GF-D8 (cell line): ENCODE data around the gene SCGB1A1.

Experiments used
- DNase-seq: peaks from one replicate; lab custom pipeline; 2025; lab: John Stamatoyannopoulos, UW

Gene SCGB1A1

DNA sequence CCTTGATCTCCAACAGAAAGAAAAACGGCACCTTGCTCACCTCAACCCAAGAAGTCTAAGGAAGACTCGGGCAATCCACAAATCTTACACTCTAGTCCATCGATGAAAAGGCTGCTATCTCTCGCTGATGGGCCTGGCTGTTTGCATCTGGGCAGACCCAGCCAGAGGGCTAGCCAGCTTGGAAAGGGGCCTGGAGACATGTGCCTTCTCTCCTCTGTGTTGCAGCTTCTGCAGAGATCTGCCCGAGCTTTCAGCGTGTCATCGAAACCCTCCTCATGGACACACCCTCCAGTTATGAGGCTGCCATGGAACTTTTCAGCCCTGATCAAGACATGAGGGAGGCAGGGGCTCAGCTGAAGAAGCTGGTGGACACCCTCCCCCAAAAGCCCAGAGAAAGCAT, 3.2 kb downstream of the SCGB1A1 start:
- no peak for DNase-seq

- DNase-seq = no peak
Observed at GRCh38 chr11:62423012-62423411, 4.2 kb downstream of the SCGB1A1 start.

DNA sequence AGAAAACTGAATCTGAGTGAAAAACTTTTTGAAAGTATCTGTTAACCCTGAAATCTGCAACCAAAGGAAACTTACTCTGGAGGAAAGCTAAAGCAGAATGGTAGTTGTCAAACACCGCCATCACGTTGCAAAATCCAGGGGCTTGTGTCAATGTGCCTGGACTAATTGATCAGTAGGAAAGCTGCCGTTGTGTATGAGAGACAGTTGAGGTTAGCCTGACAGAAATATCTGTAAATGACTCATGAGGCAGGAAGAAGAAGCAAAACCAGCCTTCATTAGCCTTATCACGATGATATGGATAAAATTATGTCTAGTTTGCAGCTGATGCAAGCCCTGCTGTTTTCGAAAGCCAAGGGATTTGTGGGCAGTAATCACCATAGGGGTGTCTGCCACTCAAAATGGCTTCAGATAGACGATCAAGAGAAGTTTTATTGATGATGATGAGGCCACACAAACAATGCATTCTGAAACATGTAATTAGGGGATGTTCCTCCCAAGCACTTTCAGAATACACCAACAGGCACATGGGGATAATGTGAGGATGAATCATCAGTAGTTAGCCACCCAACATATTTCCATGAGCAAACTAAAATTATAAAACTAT, 8.9 kb downstream of the SCGB1A1 start:
- DNase-seq = no peak

DNA sequence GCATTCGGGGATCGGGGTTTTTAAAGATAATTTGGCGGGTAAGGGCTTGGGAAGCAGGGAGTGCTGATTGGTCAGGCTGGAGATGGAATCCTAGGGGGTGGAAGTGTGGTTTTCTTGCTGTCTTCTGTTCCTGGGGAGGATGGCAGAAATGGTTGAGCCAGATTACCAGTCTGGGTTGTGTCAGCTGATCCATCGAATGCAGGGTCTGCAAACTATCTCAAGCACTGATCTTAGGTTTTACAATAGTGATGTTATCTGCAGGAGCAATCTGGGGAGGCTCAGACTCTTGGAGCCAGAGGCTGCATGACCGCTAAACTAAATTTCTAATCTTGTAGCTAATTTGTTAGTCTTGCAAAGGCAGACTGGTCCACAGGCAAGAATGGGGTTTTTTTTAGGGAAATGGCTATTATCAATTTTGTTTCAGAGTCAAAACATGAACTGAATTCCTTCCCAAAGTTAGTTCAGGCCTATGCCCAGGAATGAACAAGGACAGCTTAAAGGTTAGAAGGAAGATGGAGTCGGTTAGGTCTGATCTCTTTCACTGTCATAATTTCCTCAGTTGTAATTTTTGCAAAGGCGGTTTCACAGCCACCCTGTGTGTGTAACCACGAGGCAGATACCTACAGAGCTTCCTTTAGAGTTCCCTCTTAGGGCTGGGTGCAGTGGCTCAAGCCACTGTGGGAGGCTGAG, 10.2 kb downstream of the SCGB1A1 start:
- DNase-seq = no peak

DNA sequence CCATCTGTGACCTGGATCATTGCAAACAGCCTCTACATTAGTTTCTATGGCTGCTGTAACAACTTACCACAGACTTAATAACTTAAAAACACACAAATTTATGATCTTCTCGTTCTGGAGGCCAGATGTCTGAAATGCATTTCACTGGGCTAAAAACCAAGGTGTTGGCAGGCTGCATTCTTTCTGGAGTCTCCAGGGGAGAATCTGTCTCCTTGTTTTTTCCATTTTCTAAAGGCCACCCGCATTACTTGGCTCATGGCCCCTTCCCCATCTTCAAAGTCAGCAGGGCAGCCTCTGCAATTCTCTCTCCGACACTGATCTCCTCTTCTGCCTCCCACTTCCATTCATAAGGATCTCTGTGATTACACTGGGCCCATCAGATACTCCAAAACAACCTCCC, 11.6 kb downstream of the SCGB1A1 start:
- DNase-seq = no peak

GRCh38 chr11:62431171-62431901, 12.5 kb downstream of the SCGB1A1 start:
- no peak for DNase-seq

GRCh38 chr11:62432695-62433094, 13.9 kb downstream of the SCGB1A1 start:
- DNase-seq = no peak

- no peak for DNase-seq
Observed at GRCh38 chr11:62433141-62433903, 14.5 kb downstream of the SCGB1A1 start.

DNA sequence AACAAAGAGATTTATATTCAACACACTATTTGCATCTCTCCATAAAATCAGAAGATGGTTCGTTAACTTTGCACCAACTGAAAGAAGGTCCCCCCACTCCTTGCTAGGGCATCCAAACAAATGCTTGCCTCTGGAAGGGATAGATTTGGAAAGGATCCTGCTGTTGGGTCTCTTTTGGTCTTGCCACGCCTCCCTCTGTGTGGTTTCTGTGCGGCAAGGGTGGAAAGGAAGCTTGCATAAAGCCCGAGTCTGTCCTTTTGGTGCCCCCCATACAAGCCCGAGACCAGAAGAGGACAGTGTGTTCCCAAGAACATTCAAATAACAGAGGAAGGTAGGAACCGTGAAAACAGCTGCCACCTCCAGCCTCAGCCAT, 15.1 kb downstream of the SCGB1A1 start:
- DNase-seq = no peak

DNA sequence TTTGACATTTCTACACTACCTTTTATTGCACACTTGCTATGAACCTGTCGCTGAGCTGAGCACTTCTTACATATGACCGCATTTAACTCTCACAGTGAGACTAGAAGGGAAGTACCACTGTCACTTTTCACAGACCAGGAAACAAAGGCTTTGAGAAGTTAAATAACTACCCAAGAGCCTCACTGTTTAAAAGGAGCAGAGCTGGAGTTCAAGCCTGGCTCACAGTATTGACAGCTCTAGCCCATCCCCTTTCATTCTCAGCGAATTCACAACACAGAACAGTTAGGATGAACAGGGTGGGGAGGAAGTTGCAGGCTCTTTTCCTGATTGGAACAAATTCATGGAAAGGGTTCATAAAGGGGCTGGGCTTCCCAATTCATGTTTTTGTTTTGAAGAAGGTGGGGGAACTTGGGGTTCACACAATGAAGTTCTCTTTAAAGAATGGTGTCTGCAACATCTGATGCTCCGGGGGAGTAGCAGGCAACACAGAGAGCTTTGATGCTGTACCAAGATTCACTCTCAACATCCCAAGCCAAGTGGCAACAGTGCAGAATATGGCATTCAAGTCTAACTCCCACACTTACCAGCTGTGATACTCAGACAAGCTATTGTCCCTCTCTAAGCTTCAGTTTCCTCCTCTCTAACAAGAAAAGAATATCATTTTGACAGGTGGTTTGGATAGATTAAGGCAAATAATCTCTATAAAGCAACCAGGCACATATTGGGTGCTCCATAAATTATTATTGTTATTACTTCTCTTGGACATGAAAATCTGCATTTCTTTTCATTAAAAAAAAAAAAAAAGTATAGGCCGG, 17.2 kb downstream of the SCGB1A1 start:
- DNase-seq = no peak

DNA sequence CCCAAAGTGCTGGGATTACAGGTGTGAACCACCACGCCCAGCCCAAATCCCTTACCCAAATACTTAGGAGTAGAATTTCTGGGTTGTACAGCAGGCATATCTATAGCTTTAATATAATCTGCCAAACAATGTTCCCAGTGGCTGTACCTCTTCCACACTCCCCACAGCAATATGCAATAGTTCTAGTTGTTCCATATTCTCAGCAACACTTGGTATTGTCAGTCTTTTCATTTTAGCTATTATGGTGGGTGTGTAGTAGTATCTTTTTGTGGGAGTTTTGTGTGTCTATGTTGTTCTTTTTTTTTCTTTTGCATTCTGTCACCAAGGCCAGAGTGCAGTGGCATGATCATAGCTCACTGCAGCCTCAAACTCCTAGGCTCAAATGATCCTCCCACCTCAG, 18.8 kb downstream of the SCGB1A1 start:
- DNase-seq = no peak

GRCh38 chr11:62438641-62439040, 19.8 kb downstream of the SCGB1A1 start:
- no peak for DNase-seq

- no peak for DNase-seq
Observed at GRCh38 chr11:62439785-62440602, 21.2 kb downstream of the SCGB1A1 start.

GRCh38 chr11:62443390-62444235, 24.8 kb downstream of the SCGB1A1 start:
- DNase-seq = no peak

- no peak for DNase-seq
Observed at GRCh38 chr11:62444236-62444833, 25.5 kb downstream of the SCGB1A1 start.

- DNase-seq = no peak
Observed at GRCh38 chr11:62444835-62445234, 26.0 kb downstream of the SCGB1A1 start.

DNA sequence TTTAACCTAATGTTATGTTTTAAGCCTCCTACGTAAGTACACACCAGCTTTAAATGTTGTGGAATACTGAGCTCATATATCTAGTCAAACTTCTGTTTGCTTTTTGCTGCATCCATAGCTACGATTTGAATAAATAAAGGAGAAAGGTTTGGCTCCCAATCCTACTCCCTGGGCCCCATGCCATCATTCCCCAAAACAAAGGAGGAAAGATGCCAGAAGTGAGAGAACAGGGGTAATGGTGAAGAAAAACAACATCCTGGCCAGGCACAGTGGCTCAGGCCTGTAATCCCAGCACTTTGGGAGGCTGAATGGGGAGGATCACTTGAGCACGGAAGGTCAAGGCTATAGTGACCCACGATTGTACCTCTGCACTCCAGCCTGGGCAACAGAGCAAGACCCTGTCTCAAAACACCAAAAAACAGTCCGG, 26.5 kb downstream of the SCGB1A1 start:
- no peak for DNase-seq

DNA sequence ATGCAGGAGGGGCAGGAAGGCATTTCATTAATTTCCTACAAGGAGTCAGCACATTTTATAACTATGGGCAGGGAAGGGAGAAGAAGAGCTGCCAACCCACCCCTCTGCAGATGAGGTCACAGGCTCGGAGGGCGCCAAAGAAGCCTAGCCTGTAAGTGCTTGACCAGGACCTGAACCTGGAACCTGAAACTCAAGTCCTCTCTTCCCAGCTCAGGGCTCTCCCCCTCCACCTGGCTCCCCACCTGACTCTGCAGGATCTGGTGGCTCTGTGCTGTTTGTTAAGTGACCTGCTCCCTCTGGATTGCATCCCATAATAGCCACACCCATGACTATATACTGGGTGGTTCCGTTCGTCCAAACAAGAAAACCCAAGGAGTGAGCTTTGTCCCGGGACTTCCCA, 27.3 kb downstream of the SCGB1A1 start:
- DNase-seq = no peak

DNA sequence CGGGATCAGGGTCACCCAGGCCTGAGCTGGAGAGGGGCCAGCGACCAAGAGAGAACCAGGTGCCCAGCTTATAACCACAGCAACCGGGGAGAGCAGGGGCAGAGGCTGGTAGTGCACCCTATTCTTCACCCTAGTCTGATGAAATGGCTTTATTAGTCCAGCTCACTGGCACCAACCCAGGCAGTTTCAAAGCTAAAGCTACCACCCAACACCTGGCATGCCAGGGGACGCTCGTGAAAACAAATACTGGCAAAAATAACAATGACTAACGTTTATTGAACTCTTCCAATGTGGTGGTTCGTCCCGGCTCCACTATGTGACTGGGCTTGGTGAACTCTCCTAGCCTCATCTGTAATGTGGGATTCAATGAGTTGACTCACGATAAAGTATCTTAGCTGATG, 30.6 kb downstream of the SCGB1A1 start:
- no peak for DNase-seq
